ENCODE results near the gene STEEP1. TPM values are rescaled to one million over a fixed set of nuclear protein-coding genes. Genes with fewer than 3 reads are reported as not detected.

The STEEP1 gene
- total and polyA plus RNA-seq, 2 of the 13 experiments (the other 11 are each of a cell fraction or from before 2014, with no cell fraction given), result 7.7 to 23.1 TPM

DNA sequence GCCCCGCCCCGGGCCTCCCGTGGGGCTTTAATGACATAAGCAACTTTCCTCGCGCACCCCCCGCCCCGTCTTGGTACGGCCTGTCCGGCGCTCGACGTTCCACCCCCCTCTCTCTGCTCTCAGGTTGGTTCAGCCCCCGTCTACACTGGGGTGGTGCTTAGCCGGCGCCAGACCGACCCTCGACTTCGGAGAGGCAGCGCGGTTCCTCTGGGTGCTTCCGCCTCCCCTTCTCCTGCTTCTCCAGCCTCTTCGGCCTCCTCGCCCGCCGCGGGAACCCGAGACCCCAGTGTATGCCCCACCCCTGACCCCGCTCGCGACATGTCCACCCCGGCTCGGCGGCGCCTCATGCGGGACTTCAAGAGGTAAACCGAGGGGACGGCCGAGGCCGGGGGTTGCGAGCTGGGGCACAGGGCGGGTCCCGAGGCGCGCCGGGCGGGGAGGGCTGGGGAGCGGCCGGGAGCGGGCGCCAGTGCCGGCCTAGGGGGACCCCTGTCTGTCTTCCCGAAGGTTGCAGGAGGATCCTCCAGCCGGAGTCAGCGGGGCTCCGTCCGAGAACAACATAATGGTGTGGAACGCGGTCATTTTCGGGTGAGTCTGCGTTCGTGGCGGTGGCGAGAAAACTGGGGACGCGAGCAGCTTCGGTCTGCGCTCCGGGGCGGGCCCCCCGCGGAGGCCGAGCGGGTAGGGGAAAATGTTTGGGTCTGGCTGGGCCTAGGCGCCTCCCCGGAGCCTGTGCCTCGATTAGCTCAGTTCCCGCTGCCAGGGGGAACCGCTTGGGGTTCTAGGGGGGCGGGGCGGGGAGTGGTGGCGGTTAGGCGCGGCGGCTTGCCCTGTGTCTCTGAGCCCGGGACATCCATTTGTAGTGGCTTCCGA lies 9.4 kb upstream of the STEEP1 start, which contains the start of gene UBE2A (continued):
- TF ChIP-seq, protein P1, sequence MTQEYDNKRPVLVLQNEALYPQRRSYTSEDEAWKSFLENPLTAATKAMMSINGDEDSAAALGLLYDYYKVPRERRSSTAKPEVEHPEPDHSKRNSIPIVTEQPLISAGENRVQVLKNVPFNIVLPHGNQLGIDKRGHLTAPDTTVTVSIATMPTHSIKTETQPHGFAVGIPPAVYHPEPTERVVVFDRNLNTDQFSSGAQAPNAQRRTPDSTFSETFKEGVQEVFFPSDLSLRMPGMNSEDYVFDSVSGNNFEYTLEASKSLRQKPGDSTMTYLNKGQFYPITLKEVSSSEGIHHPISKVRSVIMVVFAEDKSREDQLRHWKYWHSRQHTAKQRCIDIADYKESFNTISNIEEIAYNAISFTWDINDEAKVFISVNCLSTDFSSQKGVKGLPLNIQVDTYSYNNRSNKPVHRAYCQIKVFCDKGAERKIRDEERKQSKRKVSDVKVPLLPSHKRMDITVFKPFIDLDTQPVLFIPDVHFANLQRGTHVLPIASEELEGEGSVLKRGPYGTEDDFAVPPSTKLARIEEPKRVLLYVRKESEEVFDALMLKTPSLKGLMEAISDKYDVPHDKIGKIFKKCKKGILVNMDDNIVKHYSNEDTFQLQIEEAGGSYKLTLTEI (CRISPR knock-in tag; conservative IDR thresholded peaks at IDR 0.05), result no peak
- no peak for TF ChIP-seq ZNF460 (CRISPR knock-in tag; IDR thresholded peaks at IDR 0.05; ENCODE audit: borderline replicate concordance)
- no peak for TF ChIP-seq BRCA1 (CRISPR knock-in tag; IDR thresholded peaks at IDR 0.05)
- TF ChIP-seq, protein P2, sequence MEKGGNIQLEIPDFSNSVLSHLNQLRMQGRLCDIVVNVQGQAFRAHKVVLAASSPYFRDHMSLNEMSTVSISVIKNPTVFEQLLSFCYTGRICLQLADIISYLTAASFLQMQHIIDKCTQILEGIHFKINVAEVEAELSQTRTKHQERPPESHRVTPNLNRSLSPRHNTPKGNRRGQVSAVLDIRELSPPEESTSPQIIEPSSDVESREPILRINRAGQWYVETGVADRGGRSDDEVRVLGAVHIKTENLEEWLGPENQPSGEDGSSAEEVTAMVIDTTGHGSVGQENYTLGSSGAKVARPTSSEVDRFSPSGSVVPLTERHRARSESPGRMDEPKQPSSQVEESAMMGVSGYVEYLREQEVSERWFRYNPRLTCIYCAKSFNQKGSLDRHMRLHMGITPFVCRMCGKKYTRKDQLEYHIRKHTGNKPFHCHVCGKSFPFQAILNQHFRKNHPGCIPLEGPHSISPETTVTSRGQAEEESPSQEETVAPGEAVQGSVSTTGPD (CRISPR knock-in tag; IDR thresholded peaks at IDR 0.05), result no peak
- TF ChIP-seq, protein P3, sequence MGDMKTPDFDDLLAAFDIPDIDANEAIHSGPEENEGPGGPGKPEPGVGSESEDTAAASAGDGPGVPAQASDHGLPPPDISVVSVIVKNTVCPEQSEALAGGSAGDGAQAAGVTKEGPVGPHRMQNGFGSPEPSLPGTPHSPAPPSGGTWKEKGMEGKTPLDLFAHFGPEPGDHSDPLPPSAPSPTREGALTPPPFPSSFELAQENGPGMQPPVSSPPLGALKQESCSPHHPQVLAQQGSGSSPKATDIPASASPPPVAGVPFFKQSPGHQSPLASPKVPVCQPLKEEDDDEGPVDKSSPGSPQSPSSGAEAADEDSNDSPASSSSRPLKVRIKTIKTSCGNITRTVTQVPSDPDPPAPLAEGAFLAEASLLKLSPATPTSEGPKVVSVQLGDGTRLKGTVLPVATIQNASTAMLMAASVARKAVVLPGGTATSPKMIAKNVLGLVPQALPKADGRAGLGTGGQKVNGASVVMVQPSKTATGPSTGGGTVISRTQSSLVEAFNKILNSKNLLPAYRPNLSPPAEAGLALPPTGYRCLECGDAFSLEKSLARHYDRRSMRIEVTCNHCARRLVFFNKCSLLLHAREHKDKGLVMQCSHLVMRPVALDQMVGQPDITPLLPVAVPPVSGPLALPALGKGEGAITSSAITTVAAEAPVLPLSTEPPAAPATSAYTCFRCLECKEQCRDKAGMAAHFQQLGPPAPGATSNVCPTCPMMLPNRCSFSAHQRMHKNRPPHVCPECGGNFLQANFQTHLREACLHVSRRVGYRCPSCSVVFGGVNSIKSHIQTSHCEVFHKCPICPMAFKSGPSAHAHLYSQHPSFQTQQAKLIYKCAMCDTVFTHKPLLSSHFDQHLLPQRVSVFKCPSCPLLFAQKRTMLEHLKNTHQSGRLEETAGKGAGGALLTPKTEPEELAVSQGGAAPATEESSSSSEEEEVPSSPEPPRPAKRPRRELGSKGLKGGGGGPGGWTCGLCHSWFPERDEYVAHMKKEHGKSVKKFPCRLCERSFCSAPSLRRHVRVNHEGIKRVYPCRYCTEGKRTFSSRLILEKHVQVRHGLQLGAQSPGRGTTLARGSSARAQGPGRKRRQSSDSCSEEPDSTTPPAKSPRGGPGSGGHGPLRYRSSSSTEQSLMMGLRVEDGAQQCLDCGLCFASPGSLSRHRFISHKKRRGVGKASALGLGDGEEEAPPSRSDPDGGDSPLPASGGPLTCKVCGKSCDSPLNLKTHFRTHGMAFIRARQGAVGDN (CRISPR knock-in tag; IDR thresholded peaks at IDR 0.05), result peak; percentile 78
- TF ChIP-seq MAZ (IDR thresholded peaks at IDR 0.05; ENCODE audit: borderline replicate concordance, low read depth, low read length), result peak; percentile 64; the same call in 1 of the 2 replicates
- TF ChIP-seq MAZ (CRISPR knock-in tag; IDR thresholded peaks at IDR 0.05; ENCODE audit: low read depth), result peak; percentile 61
- TF ChIP-seq, protein P4, sequence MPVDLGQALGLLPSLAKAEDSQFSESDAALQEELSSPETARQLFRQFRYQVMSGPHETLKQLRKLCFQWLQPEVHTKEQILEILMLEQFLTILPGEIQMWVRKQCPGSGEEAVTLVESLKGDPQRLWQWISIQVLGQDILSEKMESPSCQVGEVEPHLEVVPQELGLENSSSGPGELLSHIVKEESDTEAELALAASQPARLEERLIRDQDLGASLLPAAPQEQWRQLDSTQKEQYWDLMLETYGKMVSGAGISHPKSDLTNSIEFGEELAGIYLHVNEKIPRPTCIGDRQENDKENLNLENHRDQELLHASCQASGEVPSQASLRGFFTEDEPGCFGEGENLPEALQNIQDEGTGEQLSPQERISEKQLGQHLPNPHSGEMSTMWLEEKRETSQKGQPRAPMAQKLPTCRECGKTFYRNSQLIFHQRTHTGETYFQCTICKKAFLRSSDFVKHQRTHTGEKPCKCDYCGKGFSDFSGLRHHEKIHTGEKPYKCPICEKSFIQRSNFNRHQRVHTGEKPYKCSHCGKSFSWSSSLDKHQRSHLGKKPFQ (CRISPR knock-in tag; IDR thresholded peaks at IDR 0.05; ENCODE audit: insufficient replicate concordance), result no peak
- peak; percentile 65; the same call in 1 of the 2 replicates for TF ChIP-seq ZC3H13 (CRISPR knock-in tag; IDR thresholded peaks at IDR 0.05)
- TF ChIP-seq THRA (CRISPR knock-in tag; IDR thresholded peaks at IDR 0.05; ENCODE audit: borderline replicate concordance), result no peak
- TF ChIP-seq HNRNPK (IDR thresholded peaks at IDR 0.05; ENCODE audit: low read depth, low read length, poor library complexity, severe bottlenecking), result no peak
- TF ChIP-seq ZBTB3 (CRISPR knock-in tag; IDR thresholded peaks at IDR 0.05; ENCODE audit: borderline replicate concordance, low read depth), result no peak
- no peak for TF ChIP-seq CBX1 (IDR thresholded peaks at IDR 0.05; ENCODE audit: low read depth)
- no peak for TF ChIP-seq HDAC6 (IDR thresholded peaks at IDR 0.05; ENCODE audit: low read depth, low read length)
- TF ChIP-seq ZNF24 (IDR thresholded peaks at IDR 0.05), result no peak
- no peak for TF ChIP-seq FOXO1 (CRISPR knock-in tag; IDR thresholded peaks at IDR 0.05)

Measured in HepG2 (cell line).